ENCODE results near the gene LETM1. TPM values are rescaled to one million over a fixed set of nuclear protein-coding genes. Genes with fewer than 3 reads are reported as not detected.
A peak's percentile ranks its signal among the peaks of the same experiment; 100 is the strongest.

Gene LETM1
- total and polyA plus RNA-seq, 2 of the 13 experiments (the other 11 are each of a cell fraction or from before 2014, with no cell fraction given) = 9.7 to 41.6 TPM

GRCh38 chr4:1771555-1772305 lies 84.2 kb downstream of the LETM1 start (continued):
- TF ChIP-seq TERF1 (CRISPR knock-in tag; IDR thresholded peaks at IDR 0.05) (no peak), GLI4 (CRISPR knock-in tag; IDR thresholded peaks at IDR 0.05; ENCODE audit: borderline replicate concordance) (no peak), HOXA9 (CRISPR knock-in tag; IDR thresholded peaks at IDR 0.05; ENCODE audit: borderline replicate concordance) (no peak), LCORL (IDR thresholded peaks at IDR 0.05) (no peak), LCORL (CRISPR knock-in tag; IDR thresholded peaks at IDR 0.05) (peak; percentile 43; the same call in 1 of the 2 replicates), ZNF101 (CRISPR knock-in tag; IDR thresholded peaks at IDR 0.05; ENCODE audit: borderline replicate concordance, low read depth) (no peak), ZNF44 (CRISPR knock-in tag; IDR thresholded peaks at IDR 0.05) (no peak), MTERF4 (CRISPR knock-in tag; IDR thresholded peaks at IDR 0.05) (no peak), MXD1 (CRISPR knock-in tag; IDR thresholded peaks at IDR 0.05) (no peak), TBP (CRISPR knock-in tag; IDR thresholded peaks at IDR 0.05) (no peak), MLLT10 (CRISPR knock-in tag; IDR thresholded peaks at IDR 0.05) (no peak), ZNF605 (CRISPR knock-in tag; IDR thresholded peaks at IDR 0.05) (no peak), ZNF569 (CRISPR knock-in tag; IDR thresholded peaks at IDR 0.05; ENCODE audit: borderline replicate concordance) (no peak), PATZ1 (CRISPR knock-in tag; IDR thresholded peaks at IDR 0.05) (peak; percentile 86), CREB3 (CRISPR knock-in tag; IDR thresholded peaks at IDR 0.05) (no peak), MATR3 (CRISPR knock-in tag; IDR thresholded peaks at IDR 0.05) (no peak), ZNF75D (CRISPR knock-in tag; IDR thresholded peaks at IDR 0.05; ENCODE audit: borderline replicate concordance) (no peak), ZNF276 (CRISPR knock-in tag; IDR thresholded peaks at IDR 0.05; ENCODE audit: low read depth) (no peak), ZNF790 (CRISPR knock-in tag; IDR thresholded peaks at IDR 0.05; ENCODE audit: borderline replicate concordance) (no peak), REL (CRISPR knock-in tag; conservative IDR thresholded peaks at IDR 0.05) (no peak), RELA (CRISPR knock-in tag; IDR thresholded peaks at IDR 0.05) (no peak), ZNF879 (CRISPR knock-in tag; IDR thresholded peaks at IDR 0.05) (no peak), ZKSCAN1 (IDR thresholded peaks at IDR 0.05; ENCODE audit: low read length) (no peak)
